GM18511 (cell line): Measurements from ENCODE around the gene CUX1.
"Not testable (repeated sequence)": the region's sequence is repeated elsewhere in the genome, so short reads cannot be mapped to it uniquely, and the experiment has no call there.

ENCODE experiments used
- ATAC-seq: cut with Tn5 transposase; IDR thresholded peaks from one replicate; pipeline ENCODE4 v1.9.1; 2021; ENCODE audit warnings: mild to moderate bottlenecking, moderate library complexity; ENCODE audit not compliant: unreplicated experiment

Gene CUX1

GRCh38 chr7:102036958-102037357 lies 219.5 kb downstream of the CUX1 start:
- ATAC-seq = no peak

- ATAC-seq = no peak
Measured at GRCh38 chr7:102039706-102040105, 222.3 kb downstream of the CUX1 start.

GRCh38 chr7:102040569-102040968 lies 223.1 kb downstream of the CUX1 start:
- no peak for ATAC-seq

DNA sequence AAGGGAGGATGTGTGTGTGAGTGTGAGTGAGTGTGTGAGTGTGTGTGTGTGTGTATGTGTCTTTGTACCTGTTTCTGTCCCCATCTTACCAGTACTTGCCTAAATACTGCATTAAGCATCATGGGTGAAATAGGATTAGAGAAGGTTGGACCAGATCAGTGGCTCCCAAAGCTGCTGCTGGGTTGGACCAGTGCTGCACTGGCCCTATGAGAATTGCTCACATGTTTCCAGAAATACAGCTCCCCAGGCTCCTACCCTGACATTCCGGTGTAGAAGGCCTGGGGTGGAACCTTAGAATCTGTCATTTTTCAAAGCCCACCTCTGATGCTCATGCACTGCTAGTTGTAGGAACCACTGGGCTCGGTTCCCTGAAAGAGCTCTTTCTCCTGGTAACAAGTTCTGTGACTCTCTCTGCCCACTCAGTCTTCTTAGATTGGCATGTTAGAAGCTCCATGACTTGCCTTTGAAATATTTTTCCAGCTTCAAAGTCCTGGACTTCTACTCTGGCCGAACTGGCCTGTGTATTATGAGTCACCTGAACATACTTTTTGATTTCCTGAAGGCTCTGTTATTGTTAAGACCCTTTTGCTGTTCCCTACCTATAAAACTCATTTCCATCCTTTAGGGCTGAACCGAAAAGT lies 224.7 kb downstream of the CUX1 start:
- no peak for ATAC-seq

DNA sequence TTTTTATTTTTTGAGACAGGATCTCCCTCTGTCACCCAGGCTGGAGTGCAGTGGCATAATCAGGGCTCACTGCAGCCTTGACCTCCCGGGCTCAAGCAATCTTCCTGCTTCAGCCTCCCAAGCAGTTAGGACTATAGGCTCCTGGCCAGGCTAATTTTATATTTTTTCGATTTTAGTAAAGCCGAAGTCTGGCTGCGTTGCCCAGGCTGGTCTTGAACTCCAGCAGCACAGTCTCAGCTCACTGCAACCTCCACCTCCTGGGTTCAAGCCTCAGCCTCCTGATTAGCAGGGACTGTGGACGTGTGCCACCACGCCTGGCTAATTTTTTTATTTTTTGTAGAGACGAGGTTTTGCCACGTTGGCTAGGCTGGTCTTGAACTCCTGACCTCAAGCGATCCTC lies 225.4 kb downstream of the CUX1 start:
- ATAC-seq = not testable (repeated sequence)

DNA sequence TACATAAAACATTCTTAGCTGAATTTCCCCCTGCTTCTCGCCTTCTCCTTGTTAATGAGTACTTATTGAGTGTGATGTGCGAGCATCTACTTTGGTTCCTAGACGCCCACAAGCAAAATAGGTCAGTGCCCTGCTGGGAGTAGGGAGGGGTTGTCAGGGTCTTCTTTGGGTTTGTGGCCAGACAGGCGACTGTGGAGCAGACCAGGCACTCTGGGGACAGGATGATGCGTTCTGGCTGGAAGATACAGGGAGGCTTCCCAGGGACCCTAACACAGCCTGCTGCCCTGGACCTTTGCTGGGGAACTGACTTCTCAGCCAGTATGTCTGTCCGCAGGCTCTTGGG lies 227.2 kb downstream of the CUX1 start:
- no peak for ATAC-seq

DNA sequence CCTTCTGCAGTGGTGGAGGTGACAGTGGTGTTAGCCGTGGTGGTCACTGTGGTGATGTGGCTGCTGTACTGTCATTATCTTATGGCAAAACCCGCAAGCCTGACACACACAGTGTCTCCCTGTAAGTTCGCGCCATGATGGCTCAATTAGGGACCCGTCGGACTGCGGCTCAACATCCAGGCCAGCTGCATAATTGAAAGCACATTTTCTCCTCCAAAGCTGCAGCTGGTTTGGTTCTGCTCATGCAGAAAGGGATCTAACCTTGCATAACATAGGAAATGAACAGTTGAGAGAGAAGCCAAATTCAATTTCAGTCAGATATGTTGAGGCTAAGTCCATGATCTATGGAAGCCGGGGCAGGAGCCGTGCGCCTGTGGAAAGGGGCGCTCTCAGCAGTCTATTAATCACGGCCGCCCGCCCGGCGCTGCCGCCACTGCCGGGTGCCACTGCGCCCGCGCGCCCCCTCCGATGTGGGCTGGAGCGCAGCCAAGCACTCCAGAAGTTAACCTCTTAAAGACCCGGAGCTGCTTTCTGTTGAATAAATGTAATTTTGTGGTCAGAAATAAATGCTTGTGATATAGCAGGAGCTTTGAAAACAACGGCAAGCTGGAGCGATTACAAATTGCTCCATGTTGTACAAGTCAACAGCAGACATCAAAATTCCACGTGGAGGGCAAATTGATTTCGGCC lies 227.7 kb downstream of the CUX1 start:
- no peak for ATAC-seq

- no peak for ATAC-seq
Measured at GRCh38 chr7:102045681-102046372, 228.4 kb downstream of the CUX1 start.

GRCh38 chr7:102046373-102047117 lies 229.1 kb downstream of the CUX1 start:
- ATAC-seq = no peak

GRCh38 chr7:102047167-102047566 lies 229.7 kb downstream of the CUX1 start:
- ATAC-seq = no peak

DNA sequence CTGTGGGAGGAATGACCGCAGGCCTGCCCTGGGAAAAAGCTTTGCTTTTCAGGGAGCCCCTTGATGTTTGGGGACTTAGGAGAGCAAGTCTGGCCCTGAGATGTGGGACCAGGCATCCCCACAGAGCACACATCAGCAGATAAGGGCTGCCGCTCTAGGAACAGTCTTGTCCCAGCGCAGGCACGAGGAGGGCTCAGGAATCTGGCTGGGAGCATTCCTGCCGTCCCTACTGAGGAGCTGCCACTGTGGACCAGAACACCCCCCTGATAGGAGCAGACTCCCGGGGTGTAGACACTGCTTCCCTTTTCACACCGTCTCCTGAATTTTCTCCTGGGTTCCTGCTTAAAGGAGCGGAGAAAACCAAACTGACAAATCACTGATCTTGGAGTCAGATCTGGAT lies 232.3 kb downstream of the CUX1 start:
- no peak for ATAC-seq

- ATAC-seq = no peak
Measured at GRCh38 chr7:102050864-102051460, 233.5 kb downstream of the CUX1 start.

- ATAC-seq = not testable (repeated sequence)
Measured at GRCh38 chr7:102051736-102052135, 234.3 kb downstream of the CUX1 start.

- ATAC-seq = no peak
Measured at GRCh38 chr7:102054158-102054557, 236.7 kb downstream of the CUX1 start.

GRCh38 chr7:102055181-102055976 lies 238.0 kb downstream of the CUX1 start:
- ATAC-seq = no peak

- ATAC-seq = no peak
Measured at GRCh38 chr7:102059524-102059923, 242.1 kb downstream of the CUX1 start.

DNA sequence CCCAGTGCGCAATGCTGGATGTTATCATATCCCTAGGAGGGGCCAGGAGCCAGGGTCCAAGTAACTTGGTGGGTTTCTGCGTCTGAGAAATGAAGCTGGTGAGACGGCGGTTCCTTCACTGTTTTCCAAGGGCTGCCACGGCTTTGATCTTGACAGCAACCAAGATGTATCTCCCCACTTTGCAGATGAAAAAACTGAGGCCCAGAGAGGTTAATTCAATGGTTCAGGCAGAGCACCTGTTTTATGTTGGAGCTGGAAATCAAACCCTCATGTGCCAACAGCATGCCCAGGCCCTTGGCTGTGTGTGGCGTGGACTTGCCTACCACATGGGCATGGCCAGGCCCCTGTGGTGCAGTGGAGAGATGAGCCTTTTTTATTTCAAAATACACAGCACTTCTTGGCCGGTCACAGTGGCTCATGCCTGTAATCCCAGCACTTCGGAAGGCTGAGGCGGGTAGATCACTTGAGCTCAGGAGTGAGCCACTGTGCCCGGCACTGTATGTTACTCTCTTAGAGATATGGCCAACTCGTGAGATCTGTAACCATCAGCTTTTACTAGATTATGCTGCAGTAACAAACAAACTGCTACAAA lies 244.0 kb downstream of the CUX1 start:
- peak; percentile 6 for ATAC-seq

DNA sequence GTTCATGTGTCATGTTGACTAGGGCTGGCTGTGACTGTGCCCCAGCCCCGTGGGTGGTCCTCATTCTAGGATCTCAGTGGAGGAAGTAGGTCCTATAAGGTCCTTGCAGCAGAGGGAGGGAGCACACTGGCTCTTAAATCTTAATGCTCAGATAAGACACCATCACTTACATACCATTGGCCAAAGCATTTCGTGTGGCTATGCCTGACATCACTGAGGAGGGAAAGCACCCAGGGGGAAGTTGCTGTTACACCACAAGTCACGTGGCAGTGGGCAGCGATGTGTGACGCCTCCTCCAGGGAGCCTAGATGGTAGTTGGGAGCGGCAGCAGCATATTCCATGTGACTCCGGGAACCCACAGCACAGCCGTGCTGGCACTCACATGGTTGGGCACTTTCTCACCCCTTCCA lies 244.6 kb downstream of the CUX1 start:
- ATAC-seq = peak; percentile 91

- ATAC-seq = no peak
Measured at GRCh38 chr7:102063690-102064180, 246.3 kb downstream of the CUX1 start.
